Neuron (in vitro differentiated cells): ENCODE data around the gene ARHGAP28.

Source experiments
- H2AFZ ChIP-seq: one replicate; pipeline ENCODE4 v1.6.1; 2013; ENCODE audit warnings: low read depth, mild to moderate bottlenecking, inconsistent platforms, low read length, moderate library complexity
- H3K27me3 ChIP-seq: one replicate; pipeline ENCODE4 v1.6.1; 2013; ENCODE audit warnings: low read length; ENCODE audit not compliant: insufficient read depth
- H3K36me3 ChIP-seq: one replicate; pipeline ENCODE4 v1.6.1; 2013; ENCODE audit warnings: low read length; ENCODE audit not compliant: insufficient read depth
- H3K4me1 ChIP-seq: one replicate; pipeline ENCODE4 v1.6.1; 2013; ENCODE audit warnings: low read length; ENCODE audit not compliant: insufficient read depth
- H3K4me3 ChIP-seq: 2 replicates; pipeline ENCODE4 v1.5.1; 2013; ENCODE audit warnings: mild to moderate bottlenecking, low read length, moderate library complexity
- H3K9me3 ChIP-seq: one replicate; pipeline ENCODE4 v1.6.1; 2013; ENCODE audit warnings: low read length

The ARHGAP28 gene

GRCh38 chr18:6851480-6851879 lies 122.0 kb downstream of the ARHGAP28 start:
- no peak overlapping the region for H2AFZ ChIP-seq
- H3K4me3 ChIP-seq, result no peak overlapping the region
- H3K4me1 ChIP-seq, result no peaks in the 10 kb centered on the region
- no peaks in the 10 kb centered on the region for H3K27me3 ChIP-seq
- H3K9me3 ChIP-seq, result peaks cover 20% of the 10 kb centered on the region
- H3K36me3 ChIP-seq, result peaks cover 4% of the 10 kb centered on the region

GRCh38 chr18:6854811-6855210 lies 125.3 kb downstream of the ARHGAP28 start:
- no peaks in the 10 kb centered on the region for H3K4me1 ChIP-seq
- no peak overlapping the region for H3K4me3 ChIP-seq
- no peaks in the 10 kb centered on the region for H3K27me3 ChIP-seq
- H3K9me3 ChIP-seq, result peaks cover 21% of the 10 kb centered on the region
- H2AFZ ChIP-seq, result no peak overlapping the region
- peaks cover 4% of the 10 kb centered on the region for H3K36me3 ChIP-seq

GRCh38 chr18:6855767-6856166 lies 126.3 kb downstream of the ARHGAP28 start:
- no peaks in the 10 kb centered on the region for H3K27me3 ChIP-seq
- no peak overlapping the region for H3K4me3 ChIP-seq
- peaks cover 21% of the 10 kb centered on the region for H3K9me3 ChIP-seq
- H3K36me3 ChIP-seq, result peaks cover 4% of the 10 kb centered on the region
- no peak overlapping the region for H2AFZ ChIP-seq
- peaks cover 7% of the 10 kb centered on the region for H3K4me1 ChIP-seq

GRCh38 chr18:6857300-6857699 lies 127.8 kb downstream of the ARHGAP28 start:
- no peak overlapping the region for H3K4me3 ChIP-seq
- peaks cover 4% of the 10 kb centered on the region for H3K36me3 ChIP-seq
- H3K4me1 ChIP-seq, result peaks cover 10% of the 10 kb centered on the region

GRCh38 chr18:6859676-6860422 lies 130.3 kb downstream of the ARHGAP28 start:
- H3K36me3 ChIP-seq, result no peaks in the 10 kb centered on the region

More at GRCh38 chr18:6857300-6857699, 127.8 kb downstream of the ARHGAP28 start:
- Histone ChIP-seq H3K27me3 (no peaks in the 10 kb centered on the region), H3K9me3 (peaks cover 18% of the 10 kb centered on the region), H2AFZ (no peak overlapping the region)

GRCh38 chr18:6860804-6861448 lies 131.4 kb downstream of the ARHGAP28 start:
- H3K27me3 ChIP-seq, result no peaks in the 10 kb centered on the region
- H3K4me1 ChIP-seq, result peaks cover 10% of the 10 kb centered on the region
- H3K9me3 ChIP-seq, result peaks cover 2% of the 10 kb centered on the region
- H3K36me3 ChIP-seq, result no peaks in the 10 kb centered on the region
- H3K4me3 ChIP-seq, result no peak overlapping the region
- H2AFZ ChIP-seq, result no peak overlapping the region

More at GRCh38 chr18:6859676-6860422, 130.3 kb downstream of the ARHGAP28 start:
- H2AFZ ChIP-seq, result no peak overlapping the region
- H3K27me3 ChIP-seq, result no peaks in the 10 kb centered on the region
- H3K4me1 ChIP-seq, result peaks cover 10% of the 10 kb centered on the region
- no peak overlapping the region for H3K4me3 ChIP-seq
- H3K9me3 ChIP-seq, result peaks cover 7% of the 10 kb centered on the region

GRCh38 chr18:6865251-6865650 lies 135.7 kb downstream of the ARHGAP28 start:
- H3K9me3 ChIP-seq, result no peaks in the 10 kb centered on the region
- H3K4me1 ChIP-seq, result peaks cover 15% of the 10 kb centered on the region
- no peaks in the 10 kb centered on the region for H3K27me3 ChIP-seq
- H3K36me3 ChIP-seq, result no peaks in the 10 kb centered on the region
- H3K4me3 ChIP-seq, result no peak overlapping the region
- H2AFZ ChIP-seq, result no peak overlapping the region

GRCh38 chr18:6866552-6867085 lies 137.1 kb downstream of the ARHGAP28 start:
- no peaks in the 10 kb centered on the region for H3K9me3 ChIP-seq
- H3K36me3 ChIP-seq, result no peaks in the 10 kb centered on the region
- H2AFZ ChIP-seq, result no peak overlapping the region
- H3K4me3 ChIP-seq, result no peak overlapping the region
- no peaks in the 10 kb centered on the region for H3K27me3 ChIP-seq
- peaks cover 6% of the 10 kb centered on the region for H3K4me1 ChIP-seq

- peaks cover 8% of the 10 kb centered on the region for H3K4me1 ChIP-seq
- no peaks in the 10 kb centered on the region for H3K36me3 ChIP-seq
- no peaks in the 10 kb centered on the region for H3K9me3 ChIP-seq
Measured at GRCh38 chr18:6868033-6868432, 138.5 kb downstream of the ARHGAP28 start.

GRCh38 chr18:6871566-6871965 lies 142.1 kb downstream of the ARHGAP28 start:
- no peaks in the 10 kb centered on the region for H3K27me3 ChIP-seq
- no peaks in the 10 kb centered on the region for H3K9me3 ChIP-seq
- H3K4me1 ChIP-seq, result peaks cover 15% of the 10 kb centered on the region
- no peak overlapping the region for H2AFZ ChIP-seq
- H3K4me3 ChIP-seq, result no peak overlapping the region
- no peaks in the 10 kb centered on the region for H3K36me3 ChIP-seq

More at GRCh38 chr18:6868033-6868432, 138.5 kb downstream of the ARHGAP28 start:
- Histone ChIP-seq H3K4me3 (no peak overlapping the region), H3K27me3 (no peaks in the 10 kb centered on the region), H2AFZ (no peak overlapping the region)

GRCh38 chr18:6873040-6873751 lies 143.7 kb downstream of the ARHGAP28 start:
- no peaks in the 10 kb centered on the region for H3K36me3 ChIP-seq
- H3K4me3 ChIP-seq, result no peak overlapping the region
- no peak overlapping the region for H2AFZ ChIP-seq
- H3K4me1 ChIP-seq, result peaks cover 13% of the 10 kb centered on the region
- no peaks in the 10 kb centered on the region for H3K27me3 ChIP-seq
- no peaks in the 10 kb centered on the region for H3K9me3 ChIP-seq

GRCh38 chr18:6874315-6874714 lies 144.8 kb downstream of the ARHGAP28 start:
- no peak overlapping the region for H2AFZ ChIP-seq
- no peaks in the 10 kb centered on the region for H3K27me3 ChIP-seq
- H3K4me1 ChIP-seq, result peaks cover 13% of the 10 kb centered on the region
- no peaks in the 10 kb centered on the region for H3K9me3 ChIP-seq
- no peak overlapping the region for H3K4me3 ChIP-seq
- no peaks in the 10 kb centered on the region for H3K36me3 ChIP-seq

GRCh38 chr18:6875749-6876148 lies 146.2 kb downstream of the ARHGAP28 start:
- H3K4me1 ChIP-seq, result peaks cover 13% of the 10 kb centered on the region
- H3K4me3 ChIP-seq, result no peak overlapping the region
- H3K36me3 ChIP-seq, result no peaks in the 10 kb centered on the region
- H2AFZ ChIP-seq, result no peak overlapping the region
- H3K9me3 ChIP-seq, result no peaks in the 10 kb centered on the region
- H3K27me3 ChIP-seq, result no peaks in the 10 kb centered on the region
